Measurements from ENCODE around the gene UCK1. TPM values are rescaled to one million over a fixed set of nuclear protein-coding genes. Genes with fewer than 3 reads are reported as not detected.

UCK1 gene
- total and polyA plus RNA-seq, 4 donors = 13.4 to 34.1 (median 24.0) TPM

DNA sequence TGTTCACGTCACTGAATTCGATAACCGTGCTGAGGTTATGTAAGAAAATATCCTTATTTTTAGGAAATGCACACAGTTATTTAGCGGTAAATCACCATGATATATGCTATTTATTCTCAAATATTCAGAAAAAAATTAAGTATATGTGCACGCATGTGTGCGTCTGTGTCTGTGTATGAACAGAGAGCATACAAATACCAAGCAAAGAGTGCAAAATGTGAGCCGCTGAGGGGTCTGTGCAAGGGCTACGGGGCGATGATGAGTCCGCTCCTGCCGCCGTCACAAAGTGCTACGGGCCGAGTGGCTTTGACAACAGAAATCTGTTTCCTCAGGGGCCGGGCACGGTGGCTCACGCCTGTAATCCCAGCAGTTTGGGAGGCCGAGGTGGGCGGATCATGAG, 6.9 kb upstream of the UCK1 start:
- Histone ChIP-seq H3K27me3 (ENCODE audit: control insufficient read depth in 4 of 4, insufficient read depth in 4 of 4, low read length in 3 of 4) (no peaks in the 10 kb centered on the region), H3K9ac (ENCODE audit: low read depth in 1 of 2, low read length in 2 of 2) (no peak overlapping the region), H3K4me1 (ENCODE audit: control insufficient read depth in 4 of 4, insufficient read depth in 4 of 4, low read length in 3 of 4) (peaks cover 0 to 13% (median 12%) of the 10 kb centered on the region in 4 donors), H3K36me3 (ENCODE audit: control insufficient read depth in 4 of 4, insufficient read depth in 3 of 4, low read depth in 1 of 4, low read length in 3 of 4) (no peaks in the 10 kb centered on the region), H3K27ac (ENCODE audit: low read depth in 1 of 2, low read length in 2 of 2) (no peak overlapping the region), H3K4me3 (ENCODE audit: low read depth in 1 of 3, low read length in 3 of 3) (no peak overlapping the region), H3K9me3 (ENCODE audit: control insufficient read depth in 4 of 4, low read length in 3 of 4) (no peaks in the 10 kb centered on the region)
- DNase-seq (ENCODE audit: low spot score) = no peak
- 97% methylated on average over 19 of the region's 19 CpGs for WGBS
- TF ChIP-seq, protein P1, sequence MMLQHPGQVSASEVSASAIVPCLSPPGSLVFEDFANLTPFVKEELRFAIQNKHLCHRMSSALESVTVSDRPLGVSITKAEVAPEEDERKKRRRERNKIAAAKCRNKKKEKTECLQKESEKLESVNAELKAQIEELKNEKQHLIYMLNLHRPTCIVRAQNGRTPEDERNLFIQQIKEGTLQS (IDR thresholded peaks at IDR 0.05) = no peak
- TF ChIP-seq HNF4A (conservative IDR thresholded peaks at IDR 0.05) (no peak), GABPA (IDR thresholded peaks at IDR 0.05 in 1 of 2, conservative IDR thresholded peaks at IDR 0.05 in 1 of 2) (no peak), HNF4G (IDR thresholded peaks at IDR 0.05) (no peak), EGR1 (IDR thresholded peaks at IDR 0.05; ENCODE audit: low read depth in 2 of 2) (no peak), NR2F2 (IDR thresholded peaks at IDR 0.05) (no peak), SP1 (IDR thresholded peaks at IDR 0.05) (no peak), TAF1 (conservative IDR thresholded peaks at IDR 0.05) (no peak), FOXA2 (IDR thresholded peaks at IDR 0.05) (no peak), YY1 (IDR thresholded peaks at IDR 0.05) (no peak), RXRA (IDR thresholded peaks at IDR 0.05) (no peak), JUND (IDR thresholded peaks at IDR 0.05) (no peak), FOXA1 (IDR thresholded peaks at IDR 0.05) (no peak), RAD21 (IDR thresholded peaks at IDR 0.05) (no peak)
- TF ChIP-seq, protein P2, sequence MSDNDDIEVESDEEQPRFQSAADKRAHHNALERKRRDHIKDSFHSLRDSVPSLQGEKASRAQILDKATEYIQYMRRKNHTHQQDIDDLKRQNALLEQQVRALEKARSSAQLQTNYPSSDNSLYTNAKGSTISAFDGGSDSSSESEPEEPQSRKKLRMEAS (IDR thresholded peaks at IDR 0.05) = no peak
- TF ChIP-seq, protein P3, sequence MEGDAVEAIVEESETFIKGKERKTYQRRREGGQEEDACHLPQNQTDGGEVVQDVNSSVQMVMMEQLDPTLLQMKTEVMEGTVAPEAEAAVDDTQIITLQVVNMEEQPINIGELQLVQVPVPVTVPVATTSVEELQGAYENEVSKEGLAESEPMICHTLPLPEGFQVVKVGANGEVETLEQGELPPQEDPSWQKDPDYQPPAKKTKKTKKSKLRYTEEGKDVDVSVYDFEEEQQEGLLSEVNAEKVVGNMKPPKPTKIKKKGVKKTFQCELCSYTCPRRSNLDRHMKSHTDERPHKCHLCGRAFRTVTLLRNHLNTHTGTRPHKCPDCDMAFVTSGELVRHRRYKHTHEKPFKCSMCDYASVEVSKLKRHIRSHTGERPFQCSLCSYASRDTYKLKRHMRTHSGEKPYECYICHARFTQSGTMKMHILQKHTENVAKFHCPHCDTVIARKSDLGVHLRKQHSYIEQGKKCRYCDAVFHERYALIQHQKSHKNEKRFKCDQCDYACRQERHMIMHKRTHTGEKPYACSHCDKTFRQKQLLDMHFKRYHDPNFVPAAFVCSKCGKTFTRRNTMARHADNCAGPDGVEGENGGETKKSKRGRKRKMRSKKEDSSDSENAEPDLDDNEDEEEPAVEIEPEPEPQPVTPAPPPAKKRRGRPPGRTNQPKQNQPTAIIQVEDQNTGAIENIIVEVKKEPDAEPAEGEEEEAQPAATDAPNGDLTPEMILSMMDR (IDR thresholded peaks at IDR 0.05; ENCODE audit: low read depth, low read length, missing input control) = no peak
- TF ChIP-seq, protein P4, sequence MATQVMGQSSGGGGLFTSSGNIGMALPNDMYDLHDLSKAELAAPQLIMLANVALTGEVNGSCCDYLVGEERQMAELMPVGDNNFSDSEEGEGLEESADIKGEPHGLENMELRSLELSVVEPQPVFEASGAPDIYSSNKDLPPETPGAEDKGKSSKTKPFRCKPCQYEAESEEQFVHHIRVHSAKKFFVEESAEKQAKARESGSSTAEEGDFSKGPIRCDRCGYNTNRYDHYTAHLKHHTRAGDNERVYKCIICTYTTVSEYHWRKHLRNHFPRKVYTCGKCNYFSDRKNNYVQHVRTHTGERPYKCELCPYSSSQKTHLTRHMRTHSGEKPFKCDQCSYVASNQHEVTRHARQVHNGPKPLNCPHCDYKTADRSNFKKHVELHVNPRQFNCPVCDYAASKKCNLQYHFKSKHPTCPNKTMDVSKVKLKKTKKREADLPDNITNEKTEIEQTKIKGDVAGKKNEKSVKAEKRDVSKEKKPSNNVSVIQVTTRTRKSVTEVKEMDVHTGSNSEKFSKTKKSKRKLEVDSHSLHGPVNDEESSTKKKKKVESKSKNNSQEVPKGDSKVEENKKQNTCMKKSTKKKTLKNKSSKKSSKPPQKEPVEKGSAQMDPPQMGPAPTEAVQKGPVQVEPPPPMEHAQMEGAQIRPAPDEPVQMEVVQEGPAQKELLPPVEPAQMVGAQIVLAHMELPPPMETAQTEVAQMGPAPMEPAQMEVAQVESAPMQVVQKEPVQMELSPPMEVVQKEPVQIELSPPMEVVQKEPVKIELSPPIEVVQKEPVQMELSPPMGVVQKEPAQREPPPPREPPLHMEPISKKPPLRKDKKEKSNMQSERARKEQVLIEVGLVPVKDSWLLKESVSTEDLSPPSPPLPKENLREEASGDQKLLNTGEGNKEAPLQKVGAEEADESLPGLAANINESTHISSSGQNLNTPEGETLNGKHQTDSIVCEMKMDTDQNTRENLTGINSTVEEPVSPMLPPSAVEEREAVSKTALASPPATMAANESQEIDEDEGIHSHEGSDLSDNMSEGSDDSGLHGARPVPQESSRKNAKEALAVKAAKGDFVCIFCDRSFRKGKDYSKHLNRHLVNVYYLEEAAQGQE (IDR thresholded peaks at IDR 0.05) = no peak
- TF ChIP-seq, protein P5, sequence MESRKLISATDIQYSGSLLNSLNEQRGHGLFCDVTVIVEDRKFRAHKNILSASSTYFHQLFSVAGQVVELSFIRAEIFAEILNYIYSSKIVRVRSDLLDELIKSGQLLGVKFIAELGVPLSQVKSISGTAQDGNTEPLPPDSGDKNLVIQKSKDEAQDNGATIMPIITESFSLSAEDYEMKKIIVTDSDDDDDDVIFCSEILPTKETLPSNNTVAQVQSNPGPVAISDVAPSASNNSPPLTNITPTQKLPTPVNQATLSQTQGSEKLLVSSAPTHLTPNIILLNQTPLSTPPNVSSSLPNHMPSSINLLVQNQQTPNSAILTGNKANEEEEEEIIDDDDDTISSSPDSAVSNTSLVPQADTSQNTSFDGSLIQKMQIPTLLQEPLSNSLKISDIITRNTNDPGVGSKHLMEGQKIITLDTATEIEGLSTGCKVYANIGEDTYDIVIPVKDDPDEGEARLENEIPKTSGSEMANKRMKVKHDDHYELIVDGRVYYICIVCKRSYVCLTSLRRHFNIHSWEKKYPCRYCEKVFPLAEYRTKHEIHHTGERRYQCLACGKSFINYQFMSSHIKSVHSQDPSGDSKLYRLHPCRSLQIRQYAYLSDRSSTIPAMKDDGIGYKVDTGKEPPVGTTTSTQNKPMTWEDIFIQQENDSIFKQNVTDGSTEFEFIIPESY (IDR thresholded peaks at IDR 0.05) = no peak

Measured in liver (tissue), 9 donors.